NCI-H2029 (cell line): ENCODE measurements around the gene LSM7.

Source experiments
- DNase-seq: peaks from one replicate; lab custom pipeline; 2025; lab: John Stamatoyannopoulos, UW

Gene LSM7

GRCh38 chr19:2278459-2279158 is 49.8 kb downstream of the LSM7 start:
- no peak for DNase-seq

- DNase-seq = no peak
Observed at GRCh38 chr19:2277138-2277537, 51.2 kb downstream of the LSM7 start.

DNA sequence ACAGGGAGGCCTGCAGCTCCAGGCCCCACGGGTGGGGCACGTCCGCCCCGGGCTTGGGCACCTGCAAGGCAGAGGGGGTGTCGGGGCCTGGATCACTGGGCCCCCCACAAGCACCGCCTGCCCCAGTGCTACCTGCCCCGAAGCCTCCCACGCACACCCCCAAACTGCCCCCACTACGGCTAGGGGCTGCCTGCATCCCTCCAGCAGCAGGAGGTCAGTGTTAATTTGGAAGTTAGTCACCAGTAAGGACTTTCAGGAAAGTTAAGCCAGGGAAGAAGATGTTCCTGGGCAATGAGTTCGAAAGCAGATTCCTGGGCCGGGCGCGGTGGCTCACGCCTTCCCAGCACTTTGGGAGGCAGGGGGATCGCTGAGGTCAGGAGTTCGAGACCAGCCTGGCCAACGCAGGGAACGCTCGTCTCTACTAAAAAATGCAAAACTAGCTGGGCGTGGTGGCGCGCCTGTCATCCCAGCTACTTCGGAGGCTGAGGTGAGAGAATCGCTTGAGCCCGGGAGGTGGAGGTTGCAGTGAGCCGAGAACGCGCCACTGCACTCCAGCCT is 51.9 kb downstream of the LSM7 start:
- DNase-seq = no peak

GRCh38 chr19:2275588-2276428 is 52.6 kb downstream of the LSM7 start:
- no peak for DNase-seq

GRCh38 chr19:2274931-2275535 is 53.4 kb downstream of the LSM7 start:
- no peak for DNase-seq

DNA sequence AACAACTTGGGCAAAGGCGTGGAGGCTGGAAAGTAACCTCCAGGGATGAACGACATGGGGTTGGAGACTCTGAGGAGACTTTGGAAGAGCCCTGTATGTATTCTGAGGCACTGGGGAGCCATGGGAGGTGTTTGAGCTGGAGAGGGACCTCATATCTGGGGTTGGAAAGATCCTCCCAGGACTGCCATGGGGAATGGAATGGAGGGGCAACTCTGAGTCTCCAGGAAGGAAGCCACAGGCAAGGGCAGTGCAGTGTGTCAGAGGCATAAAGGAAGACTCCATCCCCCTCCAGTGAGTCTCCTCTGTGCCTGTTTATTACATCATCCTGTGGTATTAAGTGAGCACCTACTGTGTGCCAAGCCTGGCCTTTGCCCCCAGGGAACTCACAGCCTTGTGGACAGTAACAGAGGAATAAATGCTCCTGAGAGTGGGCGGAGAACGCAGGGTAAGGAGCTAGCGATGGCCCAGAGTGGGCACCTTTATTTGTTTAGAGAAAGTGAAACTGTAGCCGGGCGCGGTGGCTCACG is 54.1 kb downstream of the LSM7 start:
- DNase-seq = no peak

GRCh38 chr19:2273356-2274184 is 54.8 kb downstream of the LSM7 start:
- DNase-seq = peak; percentile 72
